WTC11 (cell line): ENCODE results near the gene SLX4. TPM values are rescaled to one million over a fixed set of nuclear protein-coding genes. Genes with fewer than 3 reads are reported as not detected.

ENCODE experiments used
- ATAC-seq: fragments of 200-7000 bp; cut with Tn5 transposase; 2 replicates; pipeline ENCODE4 v1.10.0; 2021; ENCODE audit warnings: mild to moderate bottlenecking, moderate library complexity
- CTCF ChIA-PET: fragments of 300-600 bp; sonication (Branson Sonifier 250); formaldehyde crosslinking; loops from one replicate; lab custom pipeline; 2021; ENCODE audit warnings: antibody characterized with exemption; lab: Charles Lee
- POLR2A ChIA-PET: fragments of 350-600 bp; sonication (Branson Sonifier 250); formaldehyde crosslinking; loops from one replicate; lab custom pipeline; 2021; ENCODE audit warnings: antibody characterized with exemption; lab: Charles Lee
- DNase-seq: peaks from one replicate; pipeline ENCODE4 v3.0.0; 2021; ENCODE audit warnings: low spot score
- H3K27ac Mint-ChIP-seq: 2 replicates; pipeline ENCODE4 v1.8.0; 2021; ENCODE audit warnings: mixed read lengths
- H3K27me3 Mint-ChIP-seq: 2 replicates; pipeline ENCODE4 v1.8.0; 2021; ENCODE audit warnings: low read depth, mild to moderate bottlenecking, moderate library complexity, mixed read lengths
- H3K36me3 Mint-ChIP-seq: 2 replicates; pipeline ENCODE4 v1.8.0; 2021; ENCODE audit warnings: mixed read lengths
- H3K4me1 Mint-ChIP-seq: 2 replicates; pipeline ENCODE4 v1.8.0; 2022; ENCODE audit warnings: mixed read lengths
- H3K4me3 Mint-ChIP-seq: 2 replicates; pipeline ENCODE4 v1.8.0; 2021; ENCODE audit warnings: mild to moderate bottlenecking, moderate library complexity, mixed read lengths
- H3K9me3 Mint-ChIP-seq: 2 replicates; pipeline ENCODE4 v1.8.0; 2021; ENCODE audit warnings: mixed read lengths
- CTCF ChIP-seq: fragments of 200-600 bp; IDR thresholded peaks from 2 replicates; pipeline ENCODE4 v1.8.0; 2022; ENCODE audit warnings: antibody characterized with exemption
- E2F5 ChIP-seq: sonication (generic); formaldehyde crosslinking; IDR thresholded peaks from 2 replicates; pipeline ENCODE4 v1.8.1; 2022; ENCODE audit warnings: mild to moderate bottlenecking, moderate library complexity, missing genetic modification reagents
- ELF4 ChIP-seq: sonication (generic); formaldehyde crosslinking; IDR thresholded peaks from 2 replicates; pipeline ENCODE4 v1.8.1; 2022; ENCODE audit warnings: low read depth, mild to moderate bottlenecking, moderate library complexity, missing genetic modification reagents
- GABPB1 ChIP-seq: sonication (generic); formaldehyde crosslinking; IDR thresholded peaks from 2 replicates; pipeline ENCODE4 v1.8.1; 2023; ENCODE audit warnings: mild to moderate bottlenecking, missing genetic modification reagents
- NR3C1 ChIP-seq: sonication (generic); formaldehyde crosslinking; conservative IDR thresholded peaks from 2 replicates; pipeline ENCODE4 v1.8.1; 2023; ENCODE audit warnings: low read depth, mild to moderate bottlenecking, missing genetic modification reagents
- OVOL2 ChIP-seq: fragments of 250-450 bp; sonication (Bioruptor Pico); IDR thresholded peaks from 2 replicates; pipeline ENCODE4 v1.9.0; 2021; ENCODE audit warnings: mild to moderate bottlenecking, borderline replicate concordance
- PRRX2 ChIP-seq: fragments of 250-450 bp; sonication (Bioruptor Pico); IDR thresholded peaks from 2 replicates; pipeline ENCODE4 v1.8.0; 2021; ENCODE audit warnings: mild to moderate bottlenecking
- SMAD3 ChIP-seq: sonication (generic); formaldehyde crosslinking; IDR thresholded peaks from 2 replicates; pipeline ENCODE4 v1.8.0; 2022; ENCODE audit warnings: missing genetic modification reagents, mild to moderate bottlenecking, borderline replicate concordance
- TEAD1 ChIP-seq: sonication (generic); formaldehyde crosslinking; IDR thresholded peaks from 2 replicates; pipeline ENCODE4 v1.8.0; 2022; ENCODE audit warnings: mild to moderate bottlenecking, missing genetic modification reagents
- TP53 ChIP-seq: sonication (generic); formaldehyde crosslinking; IDR thresholded peaks from 2 replicates; pipeline ENCODE4 v1.8.1; 2023; ENCODE audit warnings: mild to moderate bottlenecking, missing genetic modification reagents
- ZBTB21 ChIP-seq: sonication (generic); formaldehyde crosslinking; IDR thresholded peaks from 2 replicates; pipeline ENCODE4 v1.8.1; 2023; ENCODE audit warnings: mild to moderate bottlenecking, missing genetic modification reagents, borderline replicate concordance
- ZNF219 ChIP-seq: sonication (generic); formaldehyde crosslinking; IDR thresholded peaks from 2 replicates; pipeline ENCODE4 v1.8.0; 2023; ENCODE audit warnings: missing genetic modification reagents, mild to moderate bottlenecking, borderline replicate concordance
- ZNF263 ChIP-seq: sonication (generic); formaldehyde crosslinking; IDR thresholded peaks from 2 replicates; pipeline ENCODE4 v1.8.1; 2022; ENCODE audit warnings: low read depth, mild to moderate bottlenecking, moderate library complexity, missing genetic modification reagents
- ZNF317 ChIP-seq: sonication (generic); formaldehyde crosslinking; IDR thresholded peaks from 2 replicates; pipeline ENCODE4 v1.8.1; 2023; ENCODE audit warnings: low read depth, mild to moderate bottlenecking, moderate library complexity, missing genetic modification reagents, borderline replicate concordance
- ZNF416 ChIP-seq: fragments of 250-450 bp; sonication (Bioruptor Pico); IDR thresholded peaks from 2 replicates; pipeline ENCODE4 v1.9.0; 2021; ENCODE audit warnings: mild to moderate bottlenecking, inconsistent platforms
- total RNA-seq: library from RNA; stranded (reverse); gene quantifications from 3 replicates; pipeline ENCODE4 v1.2.3, GENCODE V29; 2021
- TF ChIP-seq, protein P1 (sequence below): sonication (generic); formaldehyde crosslinking; IDR thresholded peaks from 2 replicates; pipeline ENCODE4 v1.8.0; 2022; ENCODE audit warnings: mild to moderate bottlenecking, missing genetic modification reagents
- TF ChIP-seq, protein P2 (sequence below): sonication (generic); formaldehyde crosslinking; IDR thresholded peaks from 2 replicates; pipeline ENCODE4 v1.8.0; 2022; ENCODE audit warnings: missing genetic modification reagents
- TF ChIP-seq, protein P3 (sequence below): fragments of 250-450 bp; sonication (Bioruptor Pico); IDR thresholded peaks from 2 replicates; pipeline ENCODE4 v1.8.0; 2021; ENCODE audit warnings: mild to moderate bottlenecking

Gene SLX4
- total RNA-seq, 1 experiment from 2014 or later: 16.7 TPM

- ATAC-seq (peak; percentile 78), DNase-seq (peak; percentile 76)
- no peaks in the 10 kb centered on the region for H3K36me3 Mint-ChIP-seq
- no peaks in the 10 kb centered on the region for H3K27me3 Mint-ChIP-seq
- H3K9me3 Mint-ChIP-seq: no peaks in the 10 kb centered on the region
- TF ChIP-seq PRRX2 (CRISPR knock-in tag) (no peak), TEAD1 (CRISPR knock-in tag) (peak; percentile 43; the same call in 1 of the 2 replicates), SMAD3 (CRISPR knock-in tag) (0 out of 2 replicates have a peak, but pooled peaks have one; percentile 24)
- TF ChIP-seq, protein P1, sequence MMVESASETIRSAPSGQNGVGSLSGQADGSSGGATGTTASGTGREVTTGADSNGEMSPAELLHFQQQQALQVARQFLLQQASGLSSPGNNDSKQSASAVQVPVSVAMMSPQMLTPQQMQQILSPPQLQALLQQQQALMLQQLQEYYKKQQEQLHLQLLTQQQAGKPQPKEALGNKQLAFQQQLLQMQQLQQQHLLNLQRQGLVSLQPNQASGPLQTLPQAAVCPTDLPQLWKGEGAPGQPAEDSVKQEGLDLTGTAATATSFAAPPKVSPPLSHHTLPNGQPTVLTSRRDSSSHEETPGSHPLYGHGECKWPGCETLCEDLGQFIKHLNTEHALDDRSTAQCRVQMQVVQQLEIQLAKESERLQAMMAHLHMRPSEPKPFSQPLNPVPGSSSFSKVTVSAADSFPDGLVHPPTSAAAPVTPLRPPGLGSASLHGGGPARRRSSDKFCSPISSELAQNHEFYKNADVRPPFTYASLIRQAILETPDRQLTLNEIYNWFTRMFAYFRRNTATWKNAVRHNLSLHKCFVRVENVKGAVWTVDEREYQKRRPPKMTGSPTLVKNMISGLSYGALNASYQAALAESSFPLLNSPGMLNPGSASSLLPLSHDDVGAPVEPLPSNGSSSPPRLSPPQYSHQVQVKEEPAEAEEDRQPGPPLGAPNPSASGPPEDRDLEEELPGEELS (CRISPR knock-in tag): 0 out of 2 replicates have a peak, but pooled peaks have one; percentile 60
- CTCF ChIA-PET: interaction anchor here (1.1 to 1.4 kb wide), 2 partner anchors 10 to 119 kb away, joined by 3 to 5 read pairs; no protein-coding TSS in a partner anchor
- POLR2A ChIA-PET: no interaction called here
- peaks cover 47% of the 10 kb centered on the region for H3K4me1 Mint-ChIP-seq
- H3K4me3 Mint-ChIP-seq: peak overlapping the region; percentile 26
- H3K27ac Mint-ChIP-seq: peak overlapping the region; percentile 89
Observed at GRCh38 chr16:3645504-3646347, 34.3 kb upstream of the SLX4 start.

DNA sequence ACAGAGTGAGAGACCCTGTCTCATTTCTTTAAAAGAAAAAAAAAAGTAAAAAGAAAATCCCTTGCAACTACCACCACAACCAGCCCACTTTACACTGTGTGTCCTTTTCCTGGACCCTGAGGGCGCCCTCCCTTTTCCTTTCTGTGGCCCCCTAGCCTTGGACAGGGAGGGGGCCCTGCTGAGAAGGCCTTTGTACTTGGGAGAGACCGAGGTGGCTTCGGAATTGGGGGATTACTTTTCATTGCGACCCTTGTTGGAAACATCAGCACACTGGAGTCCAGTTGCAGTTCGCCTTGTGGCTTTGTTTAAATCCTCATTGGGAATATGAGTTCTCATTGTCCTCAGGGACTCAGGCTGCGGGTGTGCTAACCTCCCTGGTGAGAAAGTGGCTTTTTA, 33.7 kb upstream of the SLX4 start:
- H3K27ac Mint-ChIP-seq: peak overlapping the region; percentile 89
- TF ChIP-seq PRRX2 (CRISPR knock-in tag) (no peak), ZBTB21 (no peak), TP53 (CRISPR knock-in tag) (no peak), ZNF263 (CRISPR knock-in tag) (no peak), ZNF416 (CRISPR knock-in tag) (no peak), ZNF317 (CRISPR knock-in tag) (no peak)
- TF ChIP-seq, protein P2, sequence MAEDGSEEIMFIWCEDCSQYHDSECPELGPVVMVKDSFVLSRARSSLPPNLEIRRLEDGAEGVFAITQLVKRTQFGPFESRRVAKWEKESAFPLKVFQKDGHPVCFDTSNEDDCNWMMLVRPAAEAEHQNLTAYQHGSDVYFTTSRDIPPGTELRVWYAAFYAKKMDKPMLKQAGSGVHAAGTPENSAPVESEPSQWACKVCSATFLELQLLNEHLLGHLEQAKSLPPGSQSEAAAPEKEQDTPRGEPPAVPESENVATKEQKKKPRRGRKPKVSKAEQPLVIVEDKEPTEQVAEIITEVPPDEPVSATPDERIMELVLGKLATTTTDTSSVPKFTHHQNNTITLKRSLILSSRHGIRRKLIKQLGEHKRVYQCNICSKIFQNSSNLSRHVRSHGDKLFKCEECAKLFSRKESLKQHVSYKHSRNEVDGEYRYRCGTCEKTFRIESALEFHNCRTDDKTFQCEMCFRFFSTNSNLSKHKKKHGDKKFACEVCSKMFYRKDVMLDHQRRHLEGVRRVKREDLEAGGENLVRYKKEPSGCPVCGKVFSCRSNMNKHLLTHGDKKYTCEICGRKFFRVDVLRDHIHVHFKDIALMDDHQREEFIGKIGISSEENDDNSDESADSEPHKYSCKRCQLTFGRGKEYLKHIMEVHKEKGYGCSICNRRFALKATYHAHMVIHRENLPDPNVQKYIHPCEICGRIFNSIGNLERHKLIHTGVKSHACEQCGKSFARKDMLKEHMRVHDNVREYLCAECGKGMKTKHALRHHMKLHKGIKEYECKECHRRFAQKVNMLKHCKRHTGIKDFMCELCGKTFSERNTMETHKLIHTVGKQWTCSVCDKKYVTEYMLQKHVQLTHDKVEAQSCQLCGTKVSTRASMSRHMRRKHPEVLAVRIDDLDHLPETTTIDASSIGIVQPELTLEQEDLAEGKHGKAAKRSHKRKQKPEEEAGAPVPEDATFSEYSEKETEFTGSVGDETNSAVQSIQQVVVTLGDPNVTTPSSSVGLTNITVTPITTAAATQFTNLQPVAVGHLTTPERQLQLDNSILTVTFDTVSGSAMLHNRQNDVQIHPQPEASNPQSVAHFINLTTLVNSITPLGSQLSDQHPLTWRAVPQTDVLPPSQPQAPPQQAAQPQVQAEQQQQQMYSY (CRISPR knock-in tag): no peak
- TF ChIP-seq, protein P3, sequence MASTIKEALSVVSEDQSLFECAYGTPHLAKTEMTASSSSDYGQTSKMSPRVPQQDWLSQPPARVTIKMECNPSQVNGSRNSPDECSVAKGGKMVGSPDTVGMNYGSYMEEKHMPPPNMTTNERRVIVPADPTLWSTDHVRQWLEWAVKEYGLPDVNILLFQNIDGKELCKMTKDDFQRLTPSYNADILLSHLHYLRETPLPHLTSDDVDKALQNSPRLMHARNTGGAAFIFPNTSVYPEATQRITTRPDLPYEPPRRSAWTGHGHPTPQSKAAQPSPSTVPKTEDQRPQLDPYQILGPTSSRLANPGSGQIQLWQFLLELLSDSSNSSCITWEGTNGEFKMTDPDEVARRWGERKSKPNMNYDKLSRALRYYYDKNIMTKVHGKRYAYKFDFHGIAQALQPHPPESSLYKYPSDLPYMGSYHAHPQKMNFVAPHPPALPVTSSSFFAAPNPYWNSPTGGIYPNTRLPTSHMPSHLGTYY (CRISPR knock-in tag): no peak
- H3K4me3 Mint-ChIP-seq: peak overlapping the region; percentile 26
- H3K9me3 Mint-ChIP-seq: no peaks in the 10 kb centered on the region
- no peaks in the 10 kb centered on the region for H3K27me3 Mint-ChIP-seq
- ChIA-PET POLR2A (no interaction called here), CTCF (interaction anchor here (1.6 kb wide), 1 partner anchor 9 kb away, joined by 7 read pairs; no protein-coding TSS in a partner anchor)
- no peak for ATAC-seq
- H3K36me3 Mint-ChIP-seq: no peaks in the 10 kb centered on the region
- no peak for DNase-seq
- peaks cover 52% of the 10 kb centered on the region for H3K4me1 Mint-ChIP-seq

- CTCF ChIA-PET: interaction anchor here (1.2 to 1.8 kb wide), 5 partner anchors 9 to 31 kb away, joined by 4 to 7 read pairs (median 5); no protein-coding TSS in a partner anchor
- H3K4me1 Mint-ChIP-seq: peaks cover 61% of the 10 kb centered on the region
- peak overlapping the region; percentile 63; the same call in 1 of the 2 replicates for H3K27ac Mint-ChIP-seq
- ATAC-seq (no peak), DNase-seq (no peak)
- H3K4me3 Mint-ChIP-seq: no peak overlapping the region
- H3K9me3 Mint-ChIP-seq: peaks cover 6% of the 10 kb centered on the region
- POLR2A ChIA-PET: no interaction called here
- no peaks in the 10 kb centered on the region for H3K27me3 Mint-ChIP-seq
- H3K36me3 Mint-ChIP-seq: peaks cover 6% of the 10 kb centered on the region
- TF ChIP-seq E2F5: no peak
- no peak for TF ChIP-seq ELF4 (CRISPR knock-in tag)
- TF ChIP-seq SMAD3 (CRISPR knock-in tag): no peak
- no peak for TF ChIP-seq GABPB1 (CRISPR knock-in tag)
- no peak for TF ChIP-seq ZNF219 (CRISPR knock-in tag)
- no peak for TF ChIP-seq NR3C1 (CRISPR knock-in tag)
- no peak for TF ChIP-seq CTCF
- TF ChIP-seq OVOL2: no peak
Observed at GRCh38 chr16:3643095-3643730, 31.8 kb upstream of the SLX4 start.
